IPS-18a (cell line): Measurements from ENCODE around the gene MYO7A.

Experiments used
- H3K27ac ChIP-seq: one replicate; pipeline ENCODE4 v1.5.1; 2013; ENCODE audit warnings: low read length
- H3K27me3 ChIP-seq: one replicate; pipeline ENCODE4 v1.6.1; 2013; ENCODE audit warnings: mild to moderate bottlenecking, low read length; ENCODE audit not compliant: control insufficient read depth, insufficient read depth
- H3K36me3 ChIP-seq: one replicate; pipeline ENCODE4 v1.6.1; 2013; ENCODE audit warnings: low read depth, low read length; ENCODE audit not compliant: control insufficient read depth
- H3K4me1 ChIP-seq: one replicate; pipeline ENCODE4 v1.6.1; 2013; ENCODE audit warnings: low read depth, low read length; ENCODE audit not compliant: control insufficient read depth
- H3K4me3 ChIP-seq: one replicate; pipeline ENCODE4 v1.5.1; 2013; ENCODE audit warnings: low read length
- H3K9ac ChIP-seq: one replicate; pipeline ENCODE4 v1.6.1; 2013; ENCODE audit warnings: mild to moderate bottlenecking, low read length, moderate library complexity
- H3K9me3 ChIP-seq: one replicate; pipeline ENCODE4 v1.6.1; 2013; ENCODE audit warnings: low read depth, low read length; ENCODE audit not compliant: control insufficient read depth

MYO7A gene

GRCh38 chr11:77250881-77251640, 123.0 kb downstream of the MYO7A start:
- Histone ChIP-seq H3K27me3 (no peaks in the 10 kb centered on the region), H3K4me1 (no peaks in the 10 kb centered on the region), H3K4me3 (no peak overlapping the region), H3K9ac (no peak overlapping the region), H3K27ac (no peak overlapping the region), H3K9me3 (no peaks in the 10 kb centered on the region), H3K36me3 (no peaks in the 10 kb centered on the region)

GRCh38 chr11:77252555-77253270, 124.7 kb downstream of the MYO7A start:
- no peak overlapping the region for H3K4me3 ChIP-seq
- H3K9ac ChIP-seq, result no peak overlapping the region
- H3K4me1 ChIP-seq, result no peaks in the 10 kb centered on the region
- H3K36me3 ChIP-seq, result no peaks in the 10 kb centered on the region
- no peak overlapping the region for H3K27ac ChIP-seq
- no peaks in the 10 kb centered on the region for H3K27me3 ChIP-seq
- H3K9me3 ChIP-seq, result no peaks in the 10 kb centered on the region

GRCh38 chr11:77253690-77254089, 125.6 kb downstream of the MYO7A start:
- Histone ChIP-seq H3K27ac (no peak overlapping the region), H3K4me1 (no peaks in the 10 kb centered on the region), H3K4me3 (no peak overlapping the region), H3K36me3 (no peaks in the 10 kb centered on the region), H3K27me3 (no peaks in the 10 kb centered on the region), H3K9me3 (no peaks in the 10 kb centered on the region), H3K9ac (no peak overlapping the region)

- Histone ChIP-seq H3K9ac (no peak overlapping the region), H3K9me3 (no peaks in the 10 kb centered on the region), H3K27ac (no peak overlapping the region), H3K36me3 (no peaks in the 10 kb centered on the region), H3K4me3 (no peak overlapping the region), H3K27me3 (no peaks in the 10 kb centered on the region), H3K4me1 (no peaks in the 10 kb centered on the region)
Observed at GRCh38 chr11:77259641-77260040, 131.6 kb downstream of the MYO7A start.

- H3K4me3 ChIP-seq, result no peak overlapping the region
- H3K36me3 ChIP-seq, result no peaks in the 10 kb centered on the region
- no peak overlapping the region for H3K27ac ChIP-seq
- no peaks in the 10 kb centered on the region for H3K27me3 ChIP-seq
- H3K4me1 ChIP-seq, result no peaks in the 10 kb centered on the region
- no peaks in the 10 kb centered on the region for H3K9me3 ChIP-seq
- H3K9ac ChIP-seq, result no peak overlapping the region
Observed at GRCh38 chr11:77262803-77263202, 134.8 kb downstream of the MYO7A start.
